ENCODE results near the gene PDE6H. TPM values are rescaled to one million over a fixed set of nuclear protein-coding genes. Genes with fewer than 3 reads are reported as not detected.
A peak's percentile ranks its signal among the peaks of the same experiment; 100 is the strongest.

Gene PDE6H
- not detected in 2 replicates for total RNA-seq (ENCODE audit: low replicate concordance)

- H3K4me1 ChIP-seq: peaks cover 8% of the 10 kb centered on the region
- no peaks in the 10 kb centered on the region for H3K27me3 Mint-ChIP-seq (ENCODE audit: insufficient read depth, low read depth)
Observed at GRCh38 chr12:14972816-14973215, at the start of gene PDE6H. Gene PDE6H (plus strand): TSS chr12:14973042. CDS start chr12:14978013, 4,971 bp downstream.

GRCh38 chr12:14923944-14924343 lies 48.9 kb upstream of the PDE6H start:
- Histone ChIP-seq H3K9me3 (ENCODE audit: low read depth) (no peaks in the 10 kb centered on the region), H2AFZ (replicated peaks) (no peak overlapping the region), H3K36me3 (no peaks in the 10 kb centered on the region), H3K27me3 (no peaks in the 10 kb centered on the region), H3K79me2 (ENCODE audit: low read depth) (no peaks in the 10 kb centered on the region), H3K4me2 (no peak overlapping the region), H3K9ac (no peak overlapping the region), H3K4me3 (no peak overlapping the region), H3K27ac (no peak overlapping the region), H4K20me1 (ENCODE audit: low read depth) (no peaks in the 10 kb centered on the region), H3F3A (ENCODE audit: low read depth) (no peaks in the 10 kb centered on the region), H3K4me1 (no peaks in the 10 kb centered on the region)
- peaks cover 3% of the 10 kb centered on the region for H3K4me1 Mint-ChIP-seq
- H3K9me3 Mint-ChIP-seq: no peaks in the 10 kb centered on the region
- H3K27me3 Mint-ChIP-seq (ENCODE audit: insufficient read depth, low read depth): no peaks in the 10 kb centered on the region
- H3K36me3 Mint-ChIP-seq: no peaks in the 10 kb centered on the region
- H3K27ac Mint-ChIP-seq: no peak overlapping the region
- no peak for DNase-seq (ENCODE audit: low spot score)
- no peak overlapping the region for H3K4me3 Mint-ChIP-seq
- TF ChIP-seq, protein P1, sequence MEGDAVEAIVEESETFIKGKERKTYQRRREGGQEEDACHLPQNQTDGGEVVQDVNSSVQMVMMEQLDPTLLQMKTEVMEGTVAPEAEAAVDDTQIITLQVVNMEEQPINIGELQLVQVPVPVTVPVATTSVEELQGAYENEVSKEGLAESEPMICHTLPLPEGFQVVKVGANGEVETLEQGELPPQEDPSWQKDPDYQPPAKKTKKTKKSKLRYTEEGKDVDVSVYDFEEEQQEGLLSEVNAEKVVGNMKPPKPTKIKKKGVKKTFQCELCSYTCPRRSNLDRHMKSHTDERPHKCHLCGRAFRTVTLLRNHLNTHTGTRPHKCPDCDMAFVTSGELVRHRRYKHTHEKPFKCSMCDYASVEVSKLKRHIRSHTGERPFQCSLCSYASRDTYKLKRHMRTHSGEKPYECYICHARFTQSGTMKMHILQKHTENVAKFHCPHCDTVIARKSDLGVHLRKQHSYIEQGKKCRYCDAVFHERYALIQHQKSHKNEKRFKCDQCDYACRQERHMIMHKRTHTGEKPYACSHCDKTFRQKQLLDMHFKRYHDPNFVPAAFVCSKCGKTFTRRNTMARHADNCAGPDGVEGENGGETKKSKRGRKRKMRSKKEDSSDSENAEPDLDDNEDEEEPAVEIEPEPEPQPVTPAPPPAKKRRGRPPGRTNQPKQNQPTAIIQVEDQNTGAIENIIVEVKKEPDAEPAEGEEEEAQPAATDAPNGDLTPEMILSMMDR (IDR thresholded peaks at IDR 0.05): no peak
- no peak for TF ChIP-seq EZH2 (IDR thresholded peaks at IDR 0.05)
- no peak for TF ChIP-seq EZH2phosphoT487 (IDR thresholded peaks at IDR 0.05)

More at GRCh38 chr12:14972816-14973215, at the start of gene PDE6H:
- H3K4me2 ChIP-seq: no peak within 1 kb of the TSS
- no peaks in the 10 kb centered on the region for H3K36me3 Mint-ChIP-seq
- H3K4me3 ChIP-seq: no peak within 1 kb of the TSS
- H3K4me3 Mint-ChIP-seq: no peak within 1 kb of the TSS
- H3K4me1 Mint-ChIP-seq: peaks cover 6% of the 10 kb centered on the region
- no peak within 1 kb of the TSS for H3K27ac Mint-ChIP-seq
- DNase-seq (ENCODE audit: low spot score): peak; percentile 17
- no peak within 1 kb of the TSS for H3K27ac ChIP-seq
- H2AFZ ChIP-seq (replicated peaks): no peak within 1 kb of the TSS
- no peaks in the 10 kb centered on the region for H3K36me3 ChIP-seq
- no peak within 1 kb of the TSS for H3K9ac ChIP-seq
- no peaks in the 10 kb centered on the region for H3K27me3 ChIP-seq
- H4K20me1 ChIP-seq (ENCODE audit: low read depth): no peaks in the 10 kb centered on the region
- no peaks in the 10 kb centered on the region for H3F3A ChIP-seq (ENCODE audit: low read depth)
- TF ChIP-seq EZH2phosphoT487 (IDR thresholded peaks at IDR 0.05) (no peak), EZH2 (IDR thresholded peaks at IDR 0.05) (no peak)
- TF ChIP-seq, protein P1 (IDR thresholded peaks at IDR 0.05): no peak
- no peaks in the 10 kb centered on the region for H3K79me2 ChIP-seq (ENCODE audit: low read depth)
- H3K9me3 Mint-ChIP-seq: no peaks in the 10 kb centered on the region
- H3K9me3 ChIP-seq (ENCODE audit: low read depth): no peaks in the 10 kb centered on the region

DNA sequence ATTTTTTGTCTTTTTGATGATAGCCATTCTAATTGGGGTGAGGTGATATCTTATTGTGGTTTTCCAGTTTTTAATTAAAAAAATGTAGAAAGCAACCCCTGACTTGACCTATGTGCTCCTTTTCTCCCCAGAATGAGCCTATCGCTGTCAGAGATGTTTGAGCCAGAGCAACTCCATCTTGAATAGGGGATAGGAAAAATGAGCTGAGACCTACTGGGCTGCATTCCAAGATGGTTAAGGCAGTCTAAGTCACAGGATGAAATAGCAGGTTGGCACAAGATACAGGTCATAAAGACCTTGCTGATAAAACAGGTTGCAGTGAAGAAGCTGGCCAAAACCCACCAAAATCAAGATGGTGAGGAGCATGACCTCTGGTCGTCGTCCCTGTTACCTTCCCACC lies 48.3 kb upstream of the PDE6H start:
- Mint-ChIP-seq H3K36me3 (no peaks in the 10 kb centered on the region), H3K4me1 (peaks cover 4% of the 10 kb centered on the region)
- no peak for DNase-seq (ENCODE audit: low spot score)

More for the DNA sequence above, 48.3 kb upstream of the PDE6H start:
- Histone ChIP-seq H3K36me3 (no peaks in the 10 kb centered on the region), H4K20me1 (ENCODE audit: low read depth) (no peaks in the 10 kb centered on the region), H3K9me3 (ENCODE audit: low read depth) (no peaks in the 10 kb centered on the region), H3K27ac (no peak overlapping the region), H3K79me2 (ENCODE audit: low read depth) (no peaks in the 10 kb centered on the region), H3K9ac (no peak overlapping the region), H3K4me3 (no peak overlapping the region), H3K4me1 (no peaks in the 10 kb centered on the region), H3K27me3 (no peaks in the 10 kb centered on the region), H3F3A (ENCODE audit: low read depth) (no peaks in the 10 kb centered on the region), H3K4me2 (no peak overlapping the region), H2AFZ (replicated peaks) (no peak overlapping the region)
- Mint-ChIP-seq H3K27ac (no peak overlapping the region), H3K4me3 (no peak overlapping the region), H3K27me3 (ENCODE audit: insufficient read depth, low read depth) (no peaks in the 10 kb centered on the region), H3K9me3 (no peaks in the 10 kb centered on the region)
- TF ChIP-seq EZH2phosphoT487 (IDR thresholded peaks at IDR 0.05) (no peak), EZH2 (IDR thresholded peaks at IDR 0.05) (no peak)
- TF ChIP-seq, protein P1 (IDR thresholded peaks at IDR 0.05): no peak

All from neural progenitor cell (in vitro differentiated cells).